HL-60 (cell line): Measurements from ENCODE around the gene RERE.
"Not testable (repeated sequence)": the region's sequence is repeated elsewhere in the genome, so short reads cannot be mapped to it uniquely, and the experiment has no call there.

Experiments
- DNase-seq, 2 experiments: peaks; one replicate each; pipeline ENCODE4 v3.0.0-alpha.2; 2010 to 2020; ENCODE audit warnings: low read depth in 1 of 2, low spot score in 1 of 2
- H3K27ac ChIP-seq: fragments of 250-450 bp; sonication (Bioruptor Pico); replicated peaks from 2 replicates; pipeline ENCODE4 v1.5.1; 2020; ENCODE audit warnings: mild to moderate bottlenecking, moderate library complexity
- H3K27me3 ChIP-seq: fragments of 250-450 bp; sonication (Bioruptor Pico); 2 replicates; pipeline ENCODE4 v1.5.1; 2021; ENCODE audit warnings: mild to moderate bottlenecking, moderate library complexity; ENCODE audit not compliant: insufficient read depth, poor library complexity, severe bottlenecking
- H3K4me3 ChIP-seq: replicated peaks from 2 replicates; pipeline ENCODE4 v1.5.1; 2011; ENCODE audit warnings: mild to moderate bottlenecking, control low read depth, low read length; ENCODE audit not compliant: insufficient read depth
- CTCF ChIP-seq: IDR thresholded peaks from one replicate; pipeline ENCODE4 v1.5.1; 2011; ENCODE audit warnings: low read length, control low read depth, inconsistent platforms; ENCODE audit not compliant: insufficient read depth
- GABPA ChIP-seq: IDR thresholded peaks from 2 replicates; pipeline ENCODE4 v1.6.1; 2012; ENCODE audit warnings: low read depth
- POLR2AphosphoS5 ChIP-seq: IDR thresholded peaks from 2 replicates; pipeline ENCODE4 v1.6.1; 2012; ENCODE audit warnings: low read depth
- REST ChIP-seq: IDR thresholded peaks from 2 replicates; pipeline ENCODE4 v1.6.1; 2012; ENCODE audit warnings: low read depth; ENCODE audit not compliant: insufficient replicate concordance
- SPI1 ChIP-seq: IDR thresholded peaks from 2 replicates; pipeline ENCODE4 v1.6.1; 2012; ENCODE audit warnings: low read depth, mild to moderate bottlenecking, borderline replicate concordance

Gene RERE

DNA sequence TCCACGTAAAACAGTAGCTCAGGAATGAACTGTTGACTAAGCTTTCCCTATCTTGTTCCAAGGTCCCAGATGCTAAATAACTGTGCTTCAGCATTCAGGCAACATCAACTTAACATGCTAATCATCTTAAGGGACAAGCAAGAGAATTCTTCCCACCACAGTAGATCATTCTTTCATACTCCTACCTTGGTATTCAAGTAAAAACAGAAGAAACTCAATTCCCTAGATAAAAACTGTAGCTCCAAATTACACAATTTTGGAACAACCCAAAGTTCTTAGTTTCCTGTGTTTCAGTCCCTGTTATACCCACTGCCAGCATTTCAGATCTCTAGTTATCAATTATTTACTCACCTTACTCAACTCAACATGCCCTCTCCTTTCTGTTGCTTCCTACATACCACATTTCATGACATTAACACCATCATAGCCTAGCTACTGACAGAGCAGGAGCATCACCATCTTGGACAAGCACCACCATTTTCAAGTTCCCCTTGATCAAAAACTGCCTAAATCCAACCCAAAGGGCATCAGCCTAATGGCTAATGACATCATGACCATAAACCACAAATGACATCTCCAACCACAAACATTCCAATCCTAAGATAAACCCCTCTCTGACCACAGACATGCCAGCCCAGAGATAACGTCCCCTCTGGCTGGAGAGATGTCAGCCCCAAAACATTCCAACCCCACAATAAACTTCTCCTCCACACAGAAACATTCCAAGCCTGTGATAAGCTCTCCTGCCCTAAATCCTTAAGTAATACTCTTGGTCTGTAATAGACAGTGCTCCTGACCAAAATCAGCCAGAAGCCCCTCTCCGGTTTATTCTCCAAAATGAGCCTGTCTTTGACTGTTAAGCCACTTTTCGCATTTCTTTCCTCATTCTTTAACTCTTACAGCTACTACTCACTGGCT is 191.2 kb downstream of the RERE start:
- no peak for DNase-seq
- H3K27me3 ChIP-seq: no peaks in the 10 kb centered on the region
- H3K27ac ChIP-seq: no peak overlapping the region
- no peak for TF ChIP-seq REST
- no peak for TF ChIP-seq POLR2AphosphoS5
- TF ChIP-seq CTCF: no peak
- TF ChIP-seq SPI1: no peak
- TF ChIP-seq GABPA: no peak
- no peak overlapping the region for H3K4me3 ChIP-seq

DNA sequence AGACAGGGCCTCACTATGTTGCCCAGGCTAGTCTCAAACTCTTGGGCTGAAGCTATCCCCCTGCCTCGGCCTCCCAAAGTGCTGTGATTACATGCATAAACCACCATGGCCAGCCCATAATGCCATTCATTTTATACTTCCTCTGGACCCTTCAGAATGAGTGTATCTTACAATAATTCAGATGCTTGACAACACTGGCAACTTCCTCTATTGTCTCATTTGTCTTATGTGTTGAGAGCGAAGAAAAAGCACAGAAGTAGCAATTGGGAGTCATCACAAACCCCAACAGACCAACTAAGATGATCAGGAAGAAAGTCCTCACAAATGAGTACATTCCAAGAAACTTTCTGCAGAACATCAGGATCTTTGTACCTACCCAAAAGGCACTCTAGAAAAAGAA is 191.9 kb downstream of the RERE start:
- Histone ChIP-seq H3K27ac (no peak overlapping the region), H3K27me3 (no peaks in the 10 kb centered on the region), H3K4me3 (no peak overlapping the region)
- TF ChIP-seq SPI1 (peak; percentile 46; the same call in 1 of the 2 replicates), GABPA (no peak), CTCF (no peak), REST (no peak), POLR2AphosphoS5 (no peak)
- peak in 1 of 2 experiments; percentile 25 for DNase-seq

GRCh38 chr1:8623651-8624192 is 193.7 kb downstream of the RERE start:
- not testable (repeated sequence) for H3K27me3 ChIP-seq, H3K27ac ChIP-seq, H3K4me3 ChIP-seq
- DNase-seq: peak in 1 of 2 experiments; percentile 5

DNA sequence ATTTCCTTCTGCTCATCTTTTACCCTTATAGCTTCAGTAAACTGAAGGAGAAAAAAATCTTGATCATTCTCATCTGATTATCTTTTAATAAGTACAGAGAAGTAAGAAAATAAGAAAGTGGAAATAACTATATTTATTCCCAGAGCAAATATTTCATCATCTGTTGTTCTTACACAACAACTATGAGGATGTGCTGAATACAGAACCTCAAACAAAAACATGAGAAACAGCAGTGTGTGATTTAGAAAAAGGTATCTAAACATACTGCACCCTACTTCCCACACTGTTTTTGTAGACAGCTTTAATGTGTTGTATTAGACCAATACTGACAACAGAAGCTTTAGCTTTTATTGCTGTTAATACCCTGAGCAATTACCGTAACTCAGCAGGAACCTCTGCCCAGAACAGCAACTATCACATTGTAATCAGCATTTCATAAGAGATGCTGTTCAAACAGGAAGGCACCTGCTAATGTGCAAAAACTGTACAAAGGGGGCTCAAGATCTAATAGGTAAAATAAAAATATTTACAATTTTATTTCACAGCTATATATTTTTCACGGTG is 195.6 kb downstream of the RERE start:
- H3K4me3 ChIP-seq, DNase-seq, H3K27me3 ChIP-seq, H3K27ac ChIP-seq: not testable (repeated sequence)

- not testable (repeated sequence) for H3K27me3 ChIP-seq, H3K4me3 ChIP-seq, H3K27ac ChIP-seq, DNase-seq
These were observed 196.3 kb downstream of the RERE start for GRCh38 chr1:8621034-8621582.

DNA sequence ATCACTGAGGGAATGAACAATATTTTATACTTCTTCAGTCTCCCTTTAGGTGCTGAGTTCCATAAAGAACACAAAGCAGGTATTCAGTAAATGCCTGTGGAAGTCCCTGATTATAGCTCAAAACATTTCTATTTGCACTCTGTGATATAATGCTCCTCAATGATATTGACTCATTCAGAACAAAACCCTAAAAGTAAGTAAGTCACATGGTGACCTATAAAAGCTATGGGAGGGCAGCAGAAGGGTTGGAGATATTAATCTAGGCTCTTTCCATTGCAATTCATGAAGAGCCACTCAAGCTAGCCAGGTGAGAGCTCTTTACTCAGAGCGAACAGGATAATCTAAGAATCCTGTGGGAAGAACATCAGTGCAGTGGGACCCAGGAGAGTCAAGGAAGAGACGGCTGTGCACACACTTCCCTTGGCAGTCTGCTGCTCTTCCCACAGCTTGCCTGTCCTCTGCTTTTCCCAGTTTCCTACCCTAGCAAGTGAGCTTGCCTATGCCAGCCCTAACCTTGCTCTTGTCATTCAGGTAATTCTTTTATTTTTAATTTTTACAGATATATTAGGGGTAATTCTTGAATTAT is 197.4 kb downstream of the RERE start:
- H3K27ac ChIP-seq, H3K4me3 ChIP-seq, H3K27me3 ChIP-seq, DNase-seq: not testable (repeated sequence)

GRCh38 chr1:8619419-8619818 is 198.0 kb downstream of the RERE start:
- H3K27me3 ChIP-seq, H3K4me3 ChIP-seq, H3K27ac ChIP-seq, DNase-seq: not testable (repeated sequence)

- DNase-seq: peak in 1 of 2 experiments; percentile 24
- H3K27ac ChIP-seq, H3K4me3 ChIP-seq, H3K27me3 ChIP-seq: not testable (repeated sequence)
These were observed 200.6 kb downstream of the RERE start for GRCh38 chr1:8616791-8617190.
